Activated CD4-positive, CD25-positive, alpha-beta regulatory T cell (primary cell): ENCODE results near the gene PRRT1B.
A peak's percentile ranks its signal among the peaks of the same experiment; 100 is the strongest.
"Not testable (repeated sequence)": the region's sequence is repeated elsewhere in the genome, so short reads cannot be mapped to it uniquely, and the experiment has no call there.

ENCODE experiments used
- DNase-seq, 4 experiments: peaks; one replicate each; lab custom pipeline; 2025; lab: John Stamatoyannopoulos, UW

PRRT1B gene

DNA sequence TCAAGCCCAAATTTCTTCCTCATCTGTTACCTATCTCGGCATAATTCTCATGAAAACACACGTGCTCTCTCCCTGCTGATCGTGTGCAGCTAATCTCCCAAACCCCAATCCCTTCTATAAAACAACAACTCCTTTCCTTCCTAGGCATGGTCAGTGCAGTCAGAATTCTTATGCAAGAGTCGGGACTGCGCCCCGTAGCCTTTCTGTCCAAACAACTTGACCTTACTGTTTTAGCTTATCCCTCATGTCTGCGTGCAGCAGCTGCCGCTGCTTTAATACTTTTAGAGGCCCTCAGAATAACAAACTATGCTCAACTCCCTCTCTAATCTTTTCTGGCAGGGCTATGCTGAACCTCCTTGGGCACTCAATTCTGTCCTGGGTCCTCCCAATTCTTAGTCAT, 5.1 kb downstream of the PRRT1B start:
- not testable (repeated sequence) for DNase-seq

DNA sequence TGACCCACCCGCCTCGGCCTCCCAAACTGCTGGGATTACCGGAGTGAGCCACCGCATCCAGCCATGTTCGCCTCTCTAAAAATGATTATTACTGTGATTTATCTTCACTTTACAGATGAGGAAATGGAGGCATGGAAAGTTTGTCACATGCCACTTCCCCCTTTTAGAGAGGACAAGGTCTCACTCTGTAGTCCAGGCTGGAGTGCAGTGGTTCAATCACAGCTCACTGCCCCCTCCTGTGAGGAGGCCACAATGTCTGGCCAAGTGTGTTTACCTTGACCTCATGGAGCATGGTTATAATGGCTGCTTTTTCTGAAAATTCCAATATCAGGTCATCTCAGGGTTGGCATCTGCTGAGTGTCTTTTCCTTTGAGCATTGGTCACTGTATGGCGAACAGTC, 6.7 kb downstream of the PRRT1B start:
- no peak for DNase-seq

GRCh38 chr9:131554087-131554842, 8.9 kb downstream of the PRRT1B start:
- no peak for DNase-seq

DNA sequence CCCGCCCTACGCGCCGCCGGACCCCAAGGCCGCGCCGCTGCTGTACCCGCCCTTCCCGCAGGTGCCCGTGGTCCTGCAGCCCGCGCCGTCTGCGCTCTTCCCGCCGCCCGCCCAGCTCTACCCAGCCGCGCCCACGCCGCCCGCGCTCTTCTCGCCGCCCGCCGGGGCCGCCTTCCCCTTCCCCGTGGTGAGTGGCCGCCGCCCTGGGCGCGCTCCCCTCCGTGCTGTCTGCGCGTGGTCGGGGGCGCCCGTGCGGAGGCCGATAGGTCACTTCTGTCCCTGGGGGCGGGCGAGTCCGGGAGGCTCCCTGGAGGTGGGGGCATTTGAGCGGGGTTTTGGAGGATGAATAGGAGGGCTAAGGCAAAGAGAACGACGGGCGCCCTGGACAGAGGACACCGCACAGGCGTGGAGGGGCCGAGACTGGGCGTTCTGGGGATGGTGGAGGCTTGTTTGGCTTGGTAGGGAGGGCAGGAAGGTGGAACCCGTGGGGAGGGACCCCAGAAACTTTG, 9.6 kb downstream of the PRRT1B start:
- DNase-seq: no peak

GRCh38 chr9:131555841-131556673, 10.7 kb downstream of the PRRT1B start:
- no peak for DNase-seq

- no peak for DNase-seq
Observed at GRCh38 chr9:131557855-131558548, 12.7 kb downstream of the PRRT1B start.

GRCh38 chr9:131559421-131560000, 14.2 kb downstream of the PRRT1B start:
- no peak for DNase-seq

GRCh38 chr9:131562032-131562959, 17.0 kb downstream of the PRRT1B start:
- DNase-seq: no peak

- DNase-seq: no peak
Observed at GRCh38 chr9:131565369-131565768, 20.0 kb downstream of the PRRT1B start.

DNA sequence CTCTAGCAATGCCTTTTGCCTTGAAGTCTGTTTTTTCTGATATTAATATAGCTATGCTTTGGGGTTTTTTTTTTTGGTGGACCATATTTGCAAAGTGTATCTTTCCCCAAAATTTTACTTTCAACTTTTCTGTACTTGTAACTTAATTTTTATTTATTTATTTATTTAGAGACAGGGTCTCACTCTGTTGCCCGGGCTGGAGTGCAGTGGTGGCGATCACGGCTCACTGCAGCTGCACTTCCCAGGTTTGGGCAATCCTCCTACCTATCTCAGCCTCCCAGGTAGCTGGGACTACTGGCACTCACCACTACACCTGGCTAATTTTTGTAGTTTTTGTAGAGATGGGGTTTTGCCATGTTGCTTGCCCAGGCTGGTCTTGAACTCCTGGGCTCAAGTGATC, 20.8 kb downstream of the PRRT1B start:
- DNase-seq: no peak

GRCh38 chr9:131567910-131568309, 22.6 kb downstream of the PRRT1B start:
- DNase-seq: no peak

DNA sequence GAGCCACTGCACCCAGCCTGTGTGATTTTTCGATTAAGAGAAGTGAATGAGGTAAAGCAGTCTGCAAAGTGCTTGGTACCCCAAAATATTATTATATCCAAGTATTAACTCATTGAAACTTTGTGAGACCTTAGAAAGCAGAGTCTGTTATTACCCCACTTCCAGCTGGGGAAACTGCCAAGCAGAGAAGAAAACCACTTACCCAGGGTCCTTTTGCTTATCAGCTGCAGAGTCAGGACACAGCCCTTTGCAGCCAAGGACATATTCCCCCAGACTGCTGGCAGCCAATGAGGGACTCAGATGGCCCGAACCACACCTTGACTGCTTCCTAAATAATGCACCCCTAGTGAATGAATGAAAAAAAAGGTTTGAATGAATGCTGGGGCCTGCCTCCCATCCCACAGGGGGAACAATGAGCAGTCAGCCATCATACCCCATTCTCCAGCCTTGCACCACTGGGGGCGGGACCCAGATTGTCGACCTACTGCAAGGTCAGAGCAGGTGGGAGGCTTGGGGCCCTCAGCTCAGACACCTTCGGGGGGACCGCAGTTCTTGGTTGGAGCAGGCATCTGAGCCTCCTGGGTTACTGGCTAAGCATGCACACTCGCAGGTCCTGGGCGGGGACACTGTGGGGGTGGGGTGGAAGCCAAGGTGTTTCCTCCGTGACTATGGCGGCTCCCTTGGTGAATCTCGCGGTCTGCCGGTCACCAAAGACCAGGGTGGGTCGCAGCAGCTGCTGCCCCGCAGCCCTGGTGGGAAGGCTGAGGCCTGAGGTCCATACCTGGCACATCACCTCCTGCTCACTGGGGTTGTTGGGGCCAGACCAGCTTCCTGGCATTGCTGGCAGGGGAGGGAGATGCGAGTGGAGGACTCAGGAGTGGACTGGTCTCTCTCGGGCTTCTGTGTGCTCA, 29.7 kb downstream of the PRRT1B start:
- no peak for DNase-seq

- DNase-seq: no peak
Observed at GRCh38 chr9:131575946-131576853, 30.9 kb downstream of the PRRT1B start.

- DNase-seq: no peak
Observed at GRCh38 chr9:131577005-131578000, 32.0 kb downstream of the PRRT1B start.

DNA sequence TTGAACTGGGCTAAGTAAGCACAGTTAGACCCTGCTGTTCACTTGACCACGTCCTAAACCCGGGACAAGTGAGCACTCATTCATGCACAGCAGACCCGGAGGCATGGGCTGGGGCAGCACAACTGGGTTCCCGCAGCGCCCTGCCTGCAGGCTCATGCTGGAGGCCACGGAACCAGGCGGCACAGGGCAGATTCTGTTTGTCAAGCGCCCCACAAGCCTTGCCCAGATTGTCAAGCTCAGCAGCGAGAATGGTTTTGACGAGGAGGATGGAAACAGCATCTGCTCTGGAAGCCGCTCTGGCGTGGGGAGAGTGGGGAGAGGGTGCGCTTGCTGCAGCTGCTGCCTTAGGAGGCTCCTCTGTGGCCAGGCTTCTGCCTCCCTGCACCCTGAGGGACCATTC, 32.7 kb downstream of the PRRT1B start:
- no peak for DNase-seq

DNA sequence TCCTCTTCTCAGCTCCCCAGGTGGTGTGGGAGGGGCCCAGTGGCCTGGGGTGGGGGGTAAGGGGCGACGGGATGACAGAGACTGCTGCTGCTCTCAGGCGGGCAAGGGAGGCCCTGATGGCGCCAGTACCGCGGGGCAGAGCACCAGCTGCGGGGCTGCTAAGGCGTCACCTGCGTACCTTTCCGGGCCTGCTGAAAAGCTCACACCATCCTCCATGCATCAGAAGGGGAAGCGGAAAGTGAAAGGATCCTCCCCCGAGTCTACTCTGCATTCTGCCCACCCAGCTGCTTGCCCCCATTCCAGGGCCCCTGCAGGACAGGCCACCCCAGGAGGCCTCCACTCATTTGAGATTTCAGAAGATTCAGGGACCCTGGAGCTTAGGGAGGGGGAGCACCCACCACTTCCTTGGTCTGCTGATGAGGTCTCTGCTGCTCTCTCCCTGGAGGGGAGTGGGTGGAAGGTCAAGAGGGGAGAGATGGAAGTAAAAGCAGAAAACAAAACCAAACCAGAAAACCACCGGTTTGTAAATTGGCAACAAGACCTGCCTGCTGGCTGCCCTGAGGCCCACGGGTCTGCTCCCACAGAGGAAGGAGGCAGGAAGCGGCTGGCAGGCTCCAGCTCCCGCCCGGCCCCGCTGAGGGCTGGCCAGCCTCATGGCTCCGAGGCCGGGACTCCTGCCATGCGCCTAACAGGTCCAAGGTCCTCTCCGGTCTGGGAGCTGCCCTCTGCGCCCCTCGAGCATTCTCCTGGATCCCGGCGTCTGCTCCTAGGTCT, 33.6 kb downstream of the PRRT1B start:
- peak in 2 of 4 experiments; percentile 36 to 39 for DNase-seq

- no peak for DNase-seq
Observed at GRCh38 chr9:131579789-131580211, 34.5 kb downstream of the PRRT1B start.
